ENCODE measurements around the gene CTSL.

CTSL gene

GRCh38 chr9:87733273-87734052 lies 7.5 kb downstream of the CTSL start:
- Histone ChIP-seq H3K4me3 (ENCODE audit: low read depth, low read length) (no peak overlapping the region), H3K9me3 (no peaks in the 10 kb centered on the region), H3K4me1 (no peaks in the 10 kb centered on the region), H3K36me3 (no peaks in the 10 kb centered on the region; the same call in 1 of the 2 replicates), H3K27me3 (no peaks in the 10 kb centered on the region)
- TF ChIP-seq CTCF (IDR thresholded peaks at IDR 0.05; ENCODE audit: low read depth, low read length): no peak
- no peak for DNase-seq

GRCh38 chr9:87734106-87734505 lies 8.2 kb downstream of the CTSL start:
- H3K36me3 ChIP-seq: no peaks in the 10 kb centered on the region
- no peak for DNase-seq
- H3K9me3 ChIP-seq: no peaks in the 10 kb centered on the region
- H3K27me3 ChIP-seq: no peaks in the 10 kb centered on the region
- H3K4me1 ChIP-seq: no peaks in the 10 kb centered on the region
- TF ChIP-seq CTCF (IDR thresholded peaks at IDR 0.05; ENCODE audit: low read depth, low read length): no peak
- H3K4me3 ChIP-seq (ENCODE audit: low read depth, low read length): no peak overlapping the region

GRCh38 chr9:87739546-87739945 lies 13.6 kb downstream of the CTSL start:
- H3K36me3 ChIP-seq: no peaks in the 10 kb centered on the region
- H3K9me3 ChIP-seq: no peaks in the 10 kb centered on the region; the same call in 1 of the 2 replicates
- no peak overlapping the region for H3K4me3 ChIP-seq (ENCODE audit: low read depth, low read length)
- H3K4me1 ChIP-seq: no peaks in the 10 kb centered on the region
- no peaks in the 10 kb centered on the region; the same call in 1 of the 2 replicates for H3K27me3 ChIP-seq
- no peak for TF ChIP-seq CTCF (IDR thresholded peaks at IDR 0.05; ENCODE audit: low read depth, low read length)
- DNase-seq: no peak

GRCh38 chr9:87740209-87740608 lies 14.3 kb downstream of the CTSL start:
- TF ChIP-seq CTCF (IDR thresholded peaks at IDR 0.05; ENCODE audit: low read depth, low read length): no peak
- no peak overlapping the region for H3K4me3 ChIP-seq (ENCODE audit: low read depth, low read length)
- no peaks in the 10 kb centered on the region for H3K36me3 ChIP-seq
- no peaks in the 10 kb centered on the region for H3K4me1 ChIP-seq
- no peak for DNase-seq
- H3K9me3 ChIP-seq: no peaks in the 10 kb centered on the region; the same call in 1 of the 2 replicates
- no peaks in the 10 kb centered on the region; the same call in 1 of the 2 replicates for H3K27me3 ChIP-seq

GRCh38 chr9:87741326-87741725 lies 15.4 kb downstream of the CTSL start:
- Histone ChIP-seq H3K4me3 (ENCODE audit: low read depth, low read length) (no peak overlapping the region), H3K9me3 (no peaks in the 10 kb centered on the region; the same call in 1 of the 2 replicates), H3K4me1 (no peaks in the 10 kb centered on the region), H3K36me3 (no peaks in the 10 kb centered on the region), H3K27me3 (no peaks in the 10 kb centered on the region; the same call in 1 of the 2 replicates)
- no peak for TF ChIP-seq CTCF (IDR thresholded peaks at IDR 0.05; ENCODE audit: low read depth, low read length)
- DNase-seq: no peak

GRCh38 chr9:87741891-87742290 lies 16.0 kb downstream of the CTSL start:
- Histone ChIP-seq H3K4me3 (ENCODE audit: low read depth, low read length) (no peak overlapping the region), H3K4me1 (no peaks in the 10 kb centered on the region), H3K9me3 (no peaks in the 10 kb centered on the region; the same call in 1 of the 2 replicates), H3K36me3 (no peaks in the 10 kb centered on the region), H3K27me3 (no peaks in the 10 kb centered on the region; the same call in 1 of the 2 replicates)
- no peak for TF ChIP-seq CTCF (IDR thresholded peaks at IDR 0.05; ENCODE audit: low read depth, low read length)
- no peak for DNase-seq

Data from BE2C (cell line).